Epithelial cell of alveolus of lung (primary cell): ENCODE measurements around the gene FAM174A. TPM values are rescaled to one million over a fixed set of nuclear protein-coding genes. Genes with fewer than 3 reads are reported as not detected.

Source experiments
- total RNA-seq: library from RNA; depleted of rRNA; stranded (reverse); fragments of >200 nt; gene quantifications from 2 replicates; pipeline ENCODE4 v1.2.1, GENCODE V29; 2015

Gene FAM174A
- 21.7 and 24.4 TPM in 2 replicates for total RNA-seq

GRCh38 chr5:100535060-100536005, at the start of gene FAM174A:
FAM174A (plus strand) TSS chr5:100535374; CDS start chr5:100535531, 157 bp downstream.

